Peyer's patch (tissue), 4 donors: Measurements from ENCODE around the gene PEX5L. TPM values are rescaled to one million over a fixed set of nuclear protein-coding genes. Genes with fewer than 3 reads are reported as not detected.

Experiments used
- DNase-seq, 3 donors: peaks; one replicate each; pipeline ENCODE4 v3.0.0-alpha.2; 2017 to 2019
- H3K27ac ChIP-seq, 4 donors: fragments of 200-600 bp; sonication (generic); one replicate each; pipeline ENCODE4 v1.5.1; 2016 to 2019
- H3K27me3 ChIP-seq, 2 donors: fragments of 200-600 bp; sonication (generic); one replicate each; pipeline ENCODE4 v1.5.1; 2019
- H3K36me3 ChIP-seq, 3 donors: fragments of 200-600 bp; sonication (generic); one replicate each; pipeline ENCODE4 v1.5.1; 2016 to 2019
- H3K4me1 ChIP-seq, 4 donors: fragments of 200-600 bp; sonication (generic); one replicate each; pipeline ENCODE4 v1.5.1; 2016 to 2019
- H3K4me3 ChIP-seq, 4 donors: fragments of 200-600 bp; sonication (generic); 1 replicate in 3 of 4; 2 replicates in 1 of 4; pipeline ENCODE4 v1.5.1; 2016 to 2019; ENCODE audit warnings: mild to moderate bottlenecking in 1 of 4
- H3K9me3 ChIP-seq, 4 donors: fragments of 200-600 bp; sonication (generic); one replicate each; pipeline ENCODE4 v1.5.1; 2016 to 2019; ENCODE audit warnings: mild to moderate bottlenecking in 1 of 4
- CTCF ChIP-seq, 6 experiments: fragments of 450-650 bp in 4 of 6; fragments of 200-600 bp in 2 of 6; sonication (generic) in 1 of 6; IDR thresholded peaks; one replicate each; pipeline ENCODE4 v1.5.1; 2017 to 2019; ENCODE audit warnings: antibody characterized with exemption in 6 of 6, mild to moderate bottlenecking in 3 of 6, moderate library complexity in 1 of 6
- POLR2A ChIP-seq, 2 donors: fragments of 450-650 bp; IDR thresholded peaks; one replicate each; pipeline ENCODE4 v1.5.1; 2017; ENCODE audit warnings: antibody characterized with exemption in 2 of 2, mild to moderate bottlenecking in 2 of 2, moderate library complexity in 2 of 2
- total RNA-seq, 4 donors: library from RNA; depleted of rRNA; stranded (reverse); fragments of >200 nt; gene quantifications; one replicate each; pipeline ENCODE4 v1.1.0, GENCODE V29; 2016

The PEX5L gene
- total RNA-seq, 4 donors from 2014 or later, result not detected

GRCh38 chr3:179896507-179896906, 140.2 kb downstream of the PEX5L start:
- Histone ChIP-seq H3K36me3 (no peaks in the 10 kb centered on the region), H3K4me3 (no peak overlapping the region), H3K27ac (no peak overlapping the region), H3K27me3 (no peaks in the 10 kb centered on the region), H3K4me1 (no peaks in the 10 kb centered on the region), H3K9me3 (no peaks in the 10 kb centered on the region)
- no peak for DNase-seq
- TF ChIP-seq CTCF (IDR thresholded peaks at IDR 0.05) (no peak), POLR2A (IDR thresholded peaks at IDR 0.05) (no peak)

DNA sequence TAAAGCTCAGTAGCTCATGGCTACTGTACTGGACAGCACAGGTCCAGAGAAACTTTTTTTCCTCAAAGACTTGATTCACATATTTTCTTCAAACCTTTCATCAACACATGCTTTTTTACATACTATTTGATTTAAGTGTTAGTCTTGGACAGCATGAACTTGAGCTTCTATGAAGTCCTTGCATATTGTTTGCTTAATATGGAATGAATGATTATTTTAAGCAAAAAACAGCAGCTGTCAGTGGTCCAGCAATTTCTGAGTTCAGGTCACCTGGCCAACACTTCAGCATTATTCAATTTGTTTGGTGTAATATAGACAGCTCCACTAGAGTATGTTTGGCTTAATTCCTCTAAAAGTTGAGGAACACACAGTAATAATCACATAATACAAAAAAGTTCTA, 141.4 kb downstream of the PEX5L start:
- Histone ChIP-seq H3K4me3 (no peak overlapping the region), H3K36me3 (no peaks in the 10 kb centered on the region), H3K9me3 (no peaks in the 10 kb centered on the region), H3K27ac (no peak overlapping the region), H3K4me1 (no peaks in the 10 kb centered on the region), H3K27me3 (no peaks in the 10 kb centered on the region)
- TF ChIP-seq CTCF (IDR thresholded peaks at IDR 0.05), result no peak
- TF ChIP-seq POLR2A (IDR thresholded peaks at IDR 0.05), result no peak
- no peak for DNase-seq

- Histone ChIP-seq H3K36me3 (no peaks in the 10 kb centered on the region), H3K27me3 (no peaks in the 10 kb centered on the region), H3K27ac (no peak overlapping the region), H3K4me3 (no peak overlapping the region), H3K9me3 (no peaks in the 10 kb centered on the region), H3K4me1 (no peaks in the 10 kb centered on the region)
- no peak for DNase-seq
- TF ChIP-seq CTCF (IDR thresholded peaks at IDR 0.05) (no peak), POLR2A (IDR thresholded peaks at IDR 0.05) (no peak)
These were observed 149.3 kb downstream of the PEX5L start for GRCh38 chr3:179887295-179887943.

DNA sequence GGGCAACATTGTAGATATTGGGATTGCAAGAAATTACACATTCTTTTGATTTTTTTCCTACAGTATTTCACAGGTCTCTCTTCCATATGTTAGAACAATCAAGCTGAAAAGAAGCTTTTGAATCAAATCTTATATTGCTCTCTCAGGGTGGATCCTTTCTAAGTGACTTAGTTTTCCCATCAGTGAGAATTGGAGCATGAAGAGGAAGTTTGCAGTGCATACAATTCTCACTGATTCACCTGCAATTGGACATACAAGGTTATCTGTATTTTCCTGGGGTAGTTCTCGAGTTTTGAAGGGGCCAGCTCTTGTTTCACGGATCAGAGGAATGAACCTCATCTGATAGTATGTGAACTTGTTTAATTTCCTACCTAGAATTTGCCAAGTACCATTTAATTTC, 150.8 kb downstream of the PEX5L start:
- Histone ChIP-seq H3K27me3 (no peaks in the 10 kb centered on the region), H3K27ac (no peak overlapping the region), H3K4me3 (no peak overlapping the region), H3K36me3 (no peaks in the 10 kb centered on the region), H3K4me1 (no peaks in the 10 kb centered on the region), H3K9me3 (no peaks in the 10 kb centered on the region)
- DNase-seq, result no peak
- TF ChIP-seq POLR2A (IDR thresholded peaks at IDR 0.05) (no peak), CTCF (IDR thresholded peaks at IDR 0.05) (no peak)

GRCh38 chr3:179884136-179884535, 152.6 kb downstream of the PEX5L start:
- H3K27me3 ChIP-seq, result no peaks in the 10 kb centered on the region
- no peak overlapping the region for H3K27ac ChIP-seq
- DNase-seq, result no peak
- no peaks in the 10 kb centered on the region for H3K36me3 ChIP-seq
- TF ChIP-seq CTCF (IDR thresholded peaks at IDR 0.05) (no peak), POLR2A (IDR thresholded peaks at IDR 0.05) (no peak)
- no peak overlapping the region for H3K4me3 ChIP-seq
- no peaks in the 10 kb centered on the region for H3K4me1 ChIP-seq
- H3K9me3 ChIP-seq, result no peaks in the 10 kb centered on the region

GRCh38 chr3:179882292-179882691, 154.4 kb downstream of the PEX5L start:
- no peak for DNase-seq
- Histone ChIP-seq H3K36me3 (no peaks in the 10 kb centered on the region), H3K4me1 (no peaks in the 10 kb centered on the region), H3K4me3 (no peak overlapping the region), H3K27ac (no peak overlapping the region), H3K27me3 (no peaks in the 10 kb centered on the region), H3K9me3 (no peaks in the 10 kb centered on the region)
- no peak for TF ChIP-seq CTCF (IDR thresholded peaks at IDR 0.05)
- TF ChIP-seq POLR2A (IDR thresholded peaks at IDR 0.05), result no peak
